Thoracic aorta (tissue), 2 donors: ENCODE data around the gene PARD3. TPM values are rescaled to one million over a fixed set of nuclear protein-coding genes. Genes with fewer than 3 reads are reported as not detected.

Experiments used
- ATAC-seq: fragments of 150-250 bp; one replicate; pipeline ENCODE4 v1.8.0; 2017; ENCODE audit warnings: low read depth; ENCODE audit not compliant: insufficient number of reproducible peaks, low FRiP score
- DNase-seq: peaks from one replicate; pipeline ENCODE4 v3.0.0-alpha.2; 2020; ENCODE audit warnings: low spot score
- H3K27ac ChIP-seq, 2 donors: fragments of 200-600 bp; sonication (generic); 1 replicate in 1 of 2; 2 replicates in 1 of 2; pipeline ENCODE4 v1.5.1; 2016; ENCODE audit warnings: mild to moderate bottlenecking in 2 of 2, moderate library complexity in 2 of 2
- H3K27me3 ChIP-seq: fragments of 200-600 bp; sonication (generic); replicated peaks from 2 replicates; pipeline ENCODE4 v1.6.0; 2016; ENCODE audit warnings: mild to moderate bottlenecking; ENCODE audit not compliant: insufficient read depth
- H3K36me3 ChIP-seq: fragments of 200-600 bp; sonication (generic); one replicate; pipeline ENCODE4 v1.5.1; 2016
- H3K4me1 ChIP-seq, 2 donors: fragments of 200-600 bp; sonication (generic); 1 replicate in 1 of 2; 2 replicates in 1 of 2; pipeline versions ENCODE4 v1.5.1 to v1.6.0; 2016; ENCODE audit warnings: low read depth in 2 of 2, mild to moderate bottlenecking in 1 of 2; ENCODE audit not compliant: control insufficient read depth in 1 of 2
- H3K4me3 ChIP-seq: fragments of 200-600 bp; sonication (generic); 2 replicates; pipeline ENCODE4 v1.5.1; 2016; ENCODE audit warnings: mild to moderate bottlenecking
- H3K9me3 ChIP-seq: fragments of 200-600 bp; sonication (generic); 2 replicates; pipeline ENCODE4 v1.5.1; 2016
- total RNA-seq, 2 donors: library from RNA; depleted of rRNA; stranded (reverse); fragments of >200 nt; gene quantifications; one replicate each; pipeline versions ENCODE4 v1.1.0 to v1.2.3, GENCODE V29; 2016
- TF ChIP-seq, protein P1 (sequence below): fragments of 200-600 bp; sonication (generic); IDR thresholded peaks from one replicate; pipeline ENCODE4 v1.5.1; 2019; ENCODE audit warnings: antibody characterized with exemption

Gene PARD3
- total RNA-seq, 2 donors from 2014 or later, result 16.7 to 34.5 TPM

DNA sequence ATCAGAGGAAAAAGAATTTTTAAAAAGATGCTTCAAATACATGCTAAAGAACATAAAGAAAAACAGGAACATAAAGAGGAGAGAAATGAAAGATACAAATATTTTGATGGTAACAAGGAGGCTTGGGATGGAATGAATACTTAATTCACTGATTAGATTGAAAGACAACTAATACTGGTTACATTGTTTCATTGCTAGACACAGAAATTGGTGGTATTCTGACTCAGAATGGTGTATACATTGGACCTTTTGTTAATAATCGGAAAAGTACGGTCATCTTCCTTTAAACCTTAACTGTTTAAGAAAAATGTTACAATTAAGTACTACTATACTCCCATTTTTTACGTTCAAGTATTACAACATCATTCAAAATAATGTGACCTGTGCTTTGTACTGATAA, 567.5 kb downstream of the PARD3 start:
- no peaks in the 10 kb centered on the region for H3K4me1 ChIP-seq
- no peak overlapping the region for H3K4me3 ChIP-seq
- no peaks in the 10 kb centered on the region for H3K9me3 ChIP-seq
- DNase-seq, result no peak
- ATAC-seq, result no peak
- TF ChIP-seq, protein P1, sequence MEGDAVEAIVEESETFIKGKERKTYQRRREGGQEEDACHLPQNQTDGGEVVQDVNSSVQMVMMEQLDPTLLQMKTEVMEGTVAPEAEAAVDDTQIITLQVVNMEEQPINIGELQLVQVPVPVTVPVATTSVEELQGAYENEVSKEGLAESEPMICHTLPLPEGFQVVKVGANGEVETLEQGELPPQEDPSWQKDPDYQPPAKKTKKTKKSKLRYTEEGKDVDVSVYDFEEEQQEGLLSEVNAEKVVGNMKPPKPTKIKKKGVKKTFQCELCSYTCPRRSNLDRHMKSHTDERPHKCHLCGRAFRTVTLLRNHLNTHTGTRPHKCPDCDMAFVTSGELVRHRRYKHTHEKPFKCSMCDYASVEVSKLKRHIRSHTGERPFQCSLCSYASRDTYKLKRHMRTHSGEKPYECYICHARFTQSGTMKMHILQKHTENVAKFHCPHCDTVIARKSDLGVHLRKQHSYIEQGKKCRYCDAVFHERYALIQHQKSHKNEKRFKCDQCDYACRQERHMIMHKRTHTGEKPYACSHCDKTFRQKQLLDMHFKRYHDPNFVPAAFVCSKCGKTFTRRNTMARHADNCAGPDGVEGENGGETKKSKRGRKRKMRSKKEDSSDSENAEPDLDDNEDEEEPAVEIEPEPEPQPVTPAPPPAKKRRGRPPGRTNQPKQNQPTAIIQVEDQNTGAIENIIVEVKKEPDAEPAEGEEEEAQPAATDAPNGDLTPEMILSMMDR, result no peak
- no peak overlapping the region for H3K27ac ChIP-seq
- no peaks in the 10 kb centered on the region for H3K36me3 ChIP-seq
- no peaks in the 10 kb centered on the region for H3K27me3 ChIP-seq

DNA sequence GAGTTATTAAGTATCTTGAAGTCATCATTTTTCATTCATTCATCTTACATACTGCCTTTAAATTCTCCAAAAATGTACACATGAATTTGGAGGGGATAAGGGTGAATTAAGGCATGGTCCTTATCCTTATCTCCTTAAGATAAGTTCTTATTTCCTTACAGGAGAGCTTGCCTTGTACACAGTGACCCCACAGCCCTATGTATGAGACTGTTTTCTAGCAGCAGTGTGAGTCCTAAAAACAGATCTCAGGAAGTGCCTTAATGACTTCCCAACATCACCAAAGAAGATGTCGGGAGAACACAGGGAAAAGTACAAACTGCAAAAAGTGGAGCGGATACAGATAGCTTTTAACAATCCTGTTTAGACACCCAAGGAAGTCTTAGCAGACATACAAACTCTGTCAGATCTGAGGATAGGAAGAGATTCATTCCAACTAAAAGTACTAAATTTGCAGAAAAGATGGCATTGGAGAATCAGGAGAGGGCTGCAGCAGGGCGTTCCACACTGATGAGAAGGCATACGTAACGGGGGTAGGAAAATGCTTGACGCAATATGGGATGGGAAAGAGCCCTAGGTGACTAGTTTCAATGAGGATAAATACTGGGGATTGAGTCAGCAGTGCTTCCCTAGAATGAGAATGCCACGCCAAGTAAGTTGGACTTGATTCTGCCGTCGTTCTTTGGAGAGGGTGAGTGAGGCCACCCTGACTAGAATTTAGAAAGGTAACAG, 570.2 kb downstream of the PARD3 start:
- Histone ChIP-seq H3K4me1 (no peaks in the 10 kb centered on the region), H3K27ac (no peak overlapping the region), H3K27me3 (no peaks in the 10 kb centered on the region), H3K9me3 (no peaks in the 10 kb centered on the region), H3K4me3 (no peak overlapping the region), H3K36me3 (no peaks in the 10 kb centered on the region)
- DNase-seq, result no peak
- TF ChIP-seq, protein P1, result no peak
- no peak for ATAC-seq

DNA sequence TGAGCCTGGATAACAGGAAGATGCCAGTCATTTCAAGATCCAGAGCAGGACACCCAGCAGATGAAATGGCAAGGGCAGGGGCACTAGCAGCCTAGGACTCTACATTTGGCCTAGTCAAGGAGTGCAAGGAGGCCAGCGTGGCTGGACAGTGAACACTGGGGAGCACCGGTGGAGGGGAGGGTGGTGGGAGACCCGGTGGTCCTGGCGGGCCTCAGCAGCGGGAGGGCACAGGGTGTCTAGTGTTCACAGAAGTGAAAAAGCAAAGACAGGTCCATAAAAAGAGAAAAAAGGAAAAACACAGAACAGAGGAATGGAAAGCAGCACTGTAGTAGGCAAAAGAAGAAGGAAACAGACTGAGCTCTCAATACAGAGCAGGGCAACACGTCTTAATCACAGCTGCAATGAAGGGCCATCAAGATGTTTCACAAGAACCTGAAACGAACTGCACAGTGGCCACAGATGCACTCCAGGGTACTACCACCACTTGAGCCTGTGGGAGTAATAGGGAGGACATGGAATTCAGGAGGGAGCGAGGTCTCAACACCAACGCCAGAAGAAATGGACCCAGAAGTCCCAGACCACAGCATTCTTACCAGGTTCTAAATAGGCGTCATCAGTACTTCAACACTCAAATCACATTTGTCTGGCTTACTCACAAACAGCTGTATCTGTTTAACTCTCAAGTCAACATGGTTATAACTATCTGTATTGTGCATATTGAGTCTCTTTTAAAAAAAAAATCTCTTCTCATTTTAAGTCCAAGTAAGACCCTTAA, 573.7 kb downstream of the PARD3 start:
- TF ChIP-seq, protein P1, result no peak
- no peaks in the 10 kb centered on the region for H3K9me3 ChIP-seq
- H3K4me3 ChIP-seq, result no peak overlapping the region
- no peaks in the 10 kb centered on the region for H3K27me3 ChIP-seq
- ATAC-seq, result no peak
- peaks cover 0 to 7% of the 10 kb centered on the region in 2 donors for H3K4me1 ChIP-seq
- H3K36me3 ChIP-seq, result no peaks in the 10 kb centered on the region
- DNase-seq, result no peak
- no peak overlapping the region for H3K27ac ChIP-seq

DNA sequence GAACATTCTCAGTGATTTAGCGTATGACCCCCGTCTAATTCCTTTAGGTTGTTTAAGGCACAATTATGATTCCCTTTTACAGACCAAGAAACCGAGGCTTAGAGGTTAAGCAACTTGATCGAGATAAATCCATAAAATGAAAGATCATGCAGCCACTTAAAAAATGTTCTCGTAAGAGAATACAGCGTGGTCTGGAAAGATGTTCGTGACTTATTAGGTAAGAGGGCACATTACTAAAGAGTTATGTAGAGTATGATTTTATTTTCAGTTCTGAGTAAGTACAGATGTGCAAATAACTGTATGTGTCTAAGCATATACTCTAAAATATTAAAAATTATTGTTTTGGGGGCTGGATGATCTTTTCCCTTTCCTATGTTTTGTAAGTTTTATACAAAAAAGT, 575.1 kb downstream of the PARD3 start:
- TF ChIP-seq, protein P1, result no peak
- Histone ChIP-seq H3K36me3 (no peaks in the 10 kb centered on the region), H3K27me3 (no peaks in the 10 kb centered on the region), H3K27ac (no peak overlapping the region), H3K9me3 (no peaks in the 10 kb centered on the region), H3K4me3 (no peak overlapping the region), H3K4me1 (peaks cover 0 to 7% of the 10 kb centered on the region in 2 donors)
- DNase-seq (no peak), ATAC-seq (no peak)

DNA sequence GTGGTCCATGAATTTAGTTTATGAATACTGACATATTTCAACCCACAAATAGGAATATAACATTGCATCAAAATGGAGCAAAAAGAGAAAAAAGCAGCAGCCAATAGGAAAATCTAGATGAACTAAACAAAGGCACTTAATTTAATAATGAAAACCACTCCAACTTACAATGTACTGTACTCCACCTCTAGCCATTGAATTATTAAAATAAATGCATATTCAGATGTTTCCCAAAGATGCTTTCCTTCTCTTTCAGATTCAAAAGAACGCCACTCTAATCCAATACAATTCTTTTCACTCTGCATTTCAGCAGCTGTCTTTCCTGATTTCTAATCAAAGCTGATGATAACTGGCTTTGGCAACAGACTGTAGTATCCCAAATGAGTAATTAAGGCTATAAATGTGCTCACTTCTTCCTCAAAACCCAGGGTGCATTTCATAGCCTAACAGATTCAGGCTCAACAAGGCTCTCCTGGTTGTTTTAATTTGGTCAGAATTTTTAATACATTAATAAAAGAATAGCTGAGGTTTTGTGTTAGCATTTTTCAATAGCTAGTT, 577.1 kb downstream of the PARD3 start:
- Histone ChIP-seq H3K27ac (no peak overlapping the region), H3K4me1 (peaks cover 0 to 7% of the 10 kb centered on the region in 2 donors), H3K9me3 (no peaks in the 10 kb centered on the region), H3K4me3 (no peak overlapping the region), H3K27me3 (no peaks in the 10 kb centered on the region), H3K36me3 (no peaks in the 10 kb centered on the region)
- TF ChIP-seq, protein P1, result no peak
- no peak for ATAC-seq
- no peak for DNase-seq
